GM18499 (cell line): ENCODE measurements around the gene TMEM62.

Experiments used
- ATAC-seq: cut with Tn5 transposase; IDR thresholded peaks from one replicate; pipeline ENCODE4 v1.9.1; 2021; ENCODE audit warnings: moderate number of reproducible peaks; ENCODE audit not compliant: insufficient read depth, unreplicated experiment

Gene TMEM62

GRCh38 chr15:43207024-43207423, 73.6 kb downstream of the TMEM62 start:
- no peak for ATAC-seq

- no peak for ATAC-seq
Observed at GRCh38 chr15:43208052-43209002, 74.9 kb downstream of the TMEM62 start.

GRCh38 chr15:43209059-43209824, 75.9 kb downstream of the TMEM62 start:
- no peak for ATAC-seq

GRCh38 chr15:43210172-43210745, 76.9 kb downstream of the TMEM62 start:
- no peak for ATAC-seq

GRCh38 chr15:43210807-43211206, 77.4 kb downstream of the TMEM62 start:
- ATAC-seq = no peak

GRCh38 chr15:43211224-43211735, 77.9 kb downstream of the TMEM62 start:
- ATAC-seq = no peak

GRCh38 chr15:43212299-43212698, 78.9 kb downstream of the TMEM62 start:
- ATAC-seq = no peak

GRCh38 chr15:43212951-43213350, 79.6 kb downstream of the TMEM62 start:
- no peak for ATAC-seq

- ATAC-seq = no peak
Observed at GRCh38 chr15:43213466-43213865, 80.1 kb downstream of the TMEM62 start.

- ATAC-seq = no peak
Observed at GRCh38 chr15:43214169-43214568, 80.8 kb downstream of the TMEM62 start.

- ATAC-seq = no peak
Observed at GRCh38 chr15:43214592-43215295, 81.4 kb downstream of the TMEM62 start.

- no peak for ATAC-seq
Observed at GRCh38 chr15:43215961-43216360, 82.6 kb downstream of the TMEM62 start.

GRCh38 chr15:43218908-43219706, 85.7 kb downstream of the TMEM62 start:
- no peak for ATAC-seq

- no peak for ATAC-seq
Observed at GRCh38 chr15:43219929-43220928, 86.8 kb downstream of the TMEM62 start.

GRCh38 chr15:43220991-43221403, 87.6 kb downstream of the TMEM62 start, which contains the start of gene EPB42:
TSS of gene EPB42 (minus strand) at chr15:43221018. CDS start at chr15:43220825, 193 bp downstream.
- no peak for ATAC-seq

- ATAC-seq = no peak
Observed at GRCh38 chr15:43221422-43221821, 88.0 kb downstream of the TMEM62 start.

GRCh38 chr15:43225201-43225949, 92.0 kb downstream of the TMEM62 start:
- ATAC-seq = no peak
